ENCODE results near the gene ODC1.
"Not testable (repeated sequence)": the region's sequence is repeated elsewhere in the genome, so short reads cannot be mapped to it uniquely, and the experiment has no call there.

Gene ODC1

GRCh38 chr2:10452312-10452711 lies 4.2 kb upstream of the ODC1 start:
- DNase-seq: peak; percentile 49

DNA sequence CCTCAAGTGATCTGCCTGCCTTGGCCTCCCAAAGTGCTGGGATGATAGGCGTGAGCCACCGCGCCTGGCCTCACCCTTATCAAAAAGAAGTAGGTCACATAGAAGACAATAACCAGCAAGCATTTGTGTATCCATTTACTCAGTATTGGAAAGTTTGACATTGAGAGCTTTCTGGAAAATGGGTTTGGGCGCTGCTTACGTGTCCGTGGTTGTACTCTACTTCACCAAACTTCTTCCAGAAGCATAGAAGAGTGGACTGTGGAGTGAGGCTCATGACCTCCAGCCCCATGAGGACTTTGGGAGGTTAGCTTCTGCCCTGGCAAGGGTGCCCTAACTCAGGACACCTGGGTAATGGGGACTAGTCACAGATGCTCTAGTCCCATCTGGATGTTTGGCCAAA lies 3.7 kb upstream of the ODC1 start:
- no peak for DNase-seq

DNA sequence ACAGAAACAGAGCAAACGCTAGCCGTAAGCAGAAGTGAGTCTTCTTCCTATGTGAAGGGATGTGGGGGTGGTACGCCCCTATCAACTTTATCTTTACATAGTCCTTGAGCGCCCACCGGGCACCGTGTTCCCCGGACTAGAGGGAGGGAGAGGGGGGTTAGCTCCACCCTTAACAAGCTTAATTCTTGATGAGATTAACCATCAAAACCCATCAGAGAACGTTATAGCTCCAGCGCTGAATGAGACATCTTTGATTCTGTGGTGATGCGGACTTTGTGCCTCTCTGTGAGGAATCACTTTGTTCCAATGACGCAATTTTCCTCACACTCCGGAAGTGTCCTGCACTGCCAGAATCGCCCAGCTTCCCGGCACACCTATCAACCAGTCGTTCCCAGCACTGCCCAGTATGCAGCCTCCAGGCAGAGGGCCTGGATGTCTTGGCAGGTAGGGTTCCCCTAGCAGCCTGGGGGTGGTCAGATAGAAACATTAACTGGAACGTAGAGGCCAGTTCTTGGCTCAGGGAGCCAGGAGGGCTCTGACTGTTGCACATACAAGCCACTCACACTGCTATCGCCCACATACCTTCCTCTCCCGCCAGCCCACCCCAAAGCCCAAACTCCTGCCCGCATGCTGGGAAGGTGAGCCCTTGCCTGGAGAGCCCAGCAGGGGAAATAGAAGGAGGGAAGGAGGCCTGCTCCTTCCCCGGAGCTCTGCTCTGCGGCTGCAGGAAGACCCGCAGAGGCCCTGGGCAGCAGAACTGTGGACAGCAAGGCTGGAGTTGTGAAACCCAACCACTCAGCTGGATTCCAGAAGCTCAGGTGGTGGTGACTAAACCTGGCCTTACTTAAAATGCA lies 1.9 kb upstream of the ODC1 start:
- no peak for DNase-seq

DNA sequence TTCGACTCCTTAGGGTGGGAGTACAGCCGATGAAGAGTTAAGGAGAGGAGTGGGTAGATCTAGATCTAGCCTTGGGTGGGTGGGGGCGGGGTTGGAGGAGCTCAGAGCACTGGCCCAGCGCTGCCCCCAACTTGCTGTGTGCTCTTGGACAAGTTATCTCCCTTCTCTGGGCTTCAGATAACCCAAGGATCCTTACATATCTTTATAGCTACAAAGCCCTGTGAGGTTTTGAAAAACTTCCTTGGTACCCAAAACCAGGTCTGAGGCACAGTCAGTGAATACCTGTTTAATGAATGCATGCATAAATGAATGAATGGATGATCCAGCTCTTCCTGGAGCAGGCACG lies 1.3 kb upstream of the ODC1 start:
- DNase-seq: no peak

- DNase-seq: peak; percentile 97
These were observed 704 bp upstream of the ODC1 start for GRCh38 chr2:10448576-10449485.

GRCh38 chr2:10447300-10447894 lies 730 bp downstream of the ODC1 start:
- peak; percentile 61 for DNase-seq

GRCh38 chr2:10446631-10447030 lies 1.5 kb downstream of the ODC1 start:
- DNase-seq: no peak

GRCh38 chr2:10444463-10444862 lies 3.7 kb downstream of the ODC1 start:
- DNase-seq: no peak

DNA sequence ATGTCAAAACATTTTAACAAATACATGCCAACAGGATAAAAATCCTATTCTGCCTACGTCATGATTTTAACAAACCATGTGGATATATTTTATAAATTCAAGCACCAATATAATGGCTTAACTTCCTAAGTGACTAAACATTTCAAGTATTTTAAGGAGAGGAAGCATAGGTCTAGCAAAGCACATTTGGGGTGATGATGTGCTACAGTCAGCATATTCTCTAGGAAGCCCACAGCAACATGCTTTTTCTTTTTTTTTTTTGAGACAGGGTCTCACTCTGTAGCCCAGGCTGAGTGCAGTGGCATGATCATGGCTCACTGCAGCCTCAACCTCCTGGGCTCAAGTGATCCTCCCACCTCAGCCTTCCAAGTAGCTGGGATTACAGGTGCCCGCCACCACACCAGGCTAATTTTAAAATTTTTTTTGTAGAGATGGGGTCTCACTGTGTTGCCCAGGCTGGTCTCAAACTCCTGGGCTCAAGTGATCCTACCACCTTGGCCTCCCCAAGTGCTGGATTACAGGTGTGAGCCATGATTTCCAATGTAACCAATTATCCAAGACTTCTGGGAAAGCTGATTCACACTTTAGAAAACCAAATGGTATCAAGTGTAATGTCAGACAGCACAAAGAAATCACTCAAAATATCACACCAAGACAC lies 5.5 kb downstream of the ODC1 start:
- DNase-seq: not testable (repeated sequence)

DNA sequence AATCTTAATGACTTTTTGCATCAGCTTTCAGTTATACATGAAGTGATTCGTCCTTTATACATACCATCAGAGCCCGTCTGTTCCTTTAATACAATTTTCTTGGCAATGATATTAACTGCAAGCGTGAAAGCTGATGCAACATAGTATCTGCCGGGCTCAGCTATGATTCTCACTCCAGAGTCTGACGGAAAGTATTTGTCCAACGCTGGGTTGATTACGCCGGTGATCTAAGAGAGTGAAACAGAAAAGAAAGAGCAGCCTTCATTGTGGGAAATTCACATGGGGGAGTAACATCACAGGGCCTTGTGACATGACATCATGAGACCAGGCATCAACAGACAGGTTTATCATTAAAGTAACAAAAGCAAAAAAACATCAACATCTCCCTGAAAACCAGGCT lies 6.2 kb downstream of the ODC1 start:
- DNase-seq: no peak

DNA sequence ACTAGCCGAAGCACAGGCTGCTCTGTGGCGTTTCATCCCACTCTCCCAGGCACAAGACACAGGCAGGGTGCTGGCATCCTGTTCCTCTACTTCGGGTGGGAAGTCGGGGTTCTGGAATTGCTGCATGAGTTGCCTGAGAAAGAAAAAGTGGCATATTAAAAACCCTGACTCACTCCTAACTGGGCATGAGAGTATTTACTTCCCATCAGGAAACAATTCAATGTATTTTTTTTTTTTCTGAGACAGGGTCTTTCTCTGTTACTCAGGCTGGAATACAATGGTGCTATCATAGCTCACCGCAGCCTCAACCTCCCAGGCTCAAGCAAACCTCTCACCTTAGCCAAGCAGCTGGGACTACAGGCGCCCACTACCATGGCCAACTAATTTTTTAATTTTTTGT lies 7.4 kb downstream of the ODC1 start:
- no peak for DNase-seq

GRCh38 chr2:10439971-10440370 lies 8.2 kb downstream of the ODC1 start:
- DNase-seq: no peak

DNA sequence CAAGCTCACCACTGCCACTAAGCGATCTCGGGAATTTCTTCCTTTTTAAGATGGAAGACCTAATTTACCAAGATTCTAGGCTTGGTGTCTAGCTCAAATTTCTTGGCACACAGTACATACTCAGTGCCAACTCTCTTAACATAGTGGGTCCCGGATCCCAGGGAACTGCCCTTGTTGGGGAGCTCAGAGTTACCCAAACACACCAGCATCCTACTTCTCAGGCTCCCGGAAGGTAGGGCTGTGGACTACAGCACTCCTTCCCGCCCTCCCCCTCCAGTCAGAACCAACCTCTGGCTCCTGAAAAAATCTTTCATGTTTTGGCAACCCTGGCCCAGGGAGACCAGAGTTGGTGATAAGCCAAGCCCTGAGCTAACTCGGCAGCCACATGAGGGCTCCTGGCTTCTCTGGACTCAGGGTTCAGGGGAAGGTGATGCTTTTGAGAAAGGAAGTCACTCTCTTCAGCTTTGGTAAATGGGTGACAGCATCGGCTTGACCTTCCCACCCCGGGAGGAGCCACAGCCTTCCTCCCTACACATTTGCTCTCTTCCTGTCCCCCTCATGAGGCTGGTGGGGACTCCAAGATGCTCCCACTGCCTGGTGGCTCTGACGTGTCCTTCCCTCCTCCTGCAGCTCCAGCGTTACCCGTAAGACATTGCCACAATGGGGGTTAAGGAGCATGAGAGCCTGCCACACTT lies 8.8 kb downstream of the ODC1 start:
- DNase-seq: no peak

DNA sequence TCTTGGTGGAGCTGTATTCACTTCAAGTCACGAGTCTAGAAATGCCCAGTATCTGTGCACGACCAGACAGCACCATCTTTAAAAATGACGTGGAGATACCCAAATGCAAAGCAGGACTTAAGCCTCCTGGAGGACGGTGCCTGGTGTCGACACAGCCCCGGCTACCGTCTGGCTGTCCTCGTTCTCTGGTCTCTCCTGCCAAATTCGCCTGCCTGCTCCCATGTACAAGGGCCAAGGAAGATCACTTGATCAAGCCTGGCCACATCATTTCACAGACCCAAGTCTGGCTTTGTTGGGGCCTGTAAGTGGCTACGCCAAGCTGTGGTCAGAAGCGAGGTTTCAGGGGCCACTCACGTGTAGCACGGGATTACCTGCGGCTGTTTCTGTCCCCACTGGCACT lies 9.4 kb downstream of the ODC1 start:
- DNase-seq: no peak

GRCh38 chr2:10437806-10438205 lies 10.3 kb downstream of the ODC1 start:
- no peak for DNase-seq

DNA sequence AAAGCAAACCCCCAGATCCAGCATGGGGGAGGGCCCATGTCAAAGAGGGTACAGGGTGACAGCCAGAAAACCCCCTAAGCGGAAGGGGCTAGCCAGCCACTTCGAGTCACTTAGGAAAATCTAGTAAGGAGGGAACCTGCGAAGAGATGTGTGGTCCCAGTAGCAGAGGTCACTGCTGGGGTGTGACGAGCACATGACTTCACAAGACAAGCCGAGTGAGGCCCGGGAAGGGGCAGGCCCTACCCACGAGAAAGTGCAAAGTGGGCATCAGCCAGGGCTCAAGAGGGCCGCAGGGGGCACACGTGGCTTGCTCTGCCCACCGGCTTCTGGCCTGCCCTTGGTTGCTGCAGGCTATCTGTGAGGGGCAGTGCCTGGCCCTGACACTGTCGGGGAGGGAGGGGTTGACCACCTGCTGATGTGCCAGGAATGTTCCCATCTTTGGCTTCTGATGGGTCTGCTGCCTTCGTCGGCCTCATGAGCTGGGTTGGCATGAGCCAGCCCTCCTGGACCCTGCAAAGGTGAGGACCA lies 11.5 kb downstream of the ODC1 start:
- no peak for DNase-seq

GRCh38 chr2:10435820-10436204 lies 12.3 kb downstream of the ODC1 start:
- no peak for DNase-seq

GRCh38 chr2:10434886-10435819 lies 13.0 kb downstream of the ODC1 start:
- DNase-seq: peak; percentile 72

DNA sequence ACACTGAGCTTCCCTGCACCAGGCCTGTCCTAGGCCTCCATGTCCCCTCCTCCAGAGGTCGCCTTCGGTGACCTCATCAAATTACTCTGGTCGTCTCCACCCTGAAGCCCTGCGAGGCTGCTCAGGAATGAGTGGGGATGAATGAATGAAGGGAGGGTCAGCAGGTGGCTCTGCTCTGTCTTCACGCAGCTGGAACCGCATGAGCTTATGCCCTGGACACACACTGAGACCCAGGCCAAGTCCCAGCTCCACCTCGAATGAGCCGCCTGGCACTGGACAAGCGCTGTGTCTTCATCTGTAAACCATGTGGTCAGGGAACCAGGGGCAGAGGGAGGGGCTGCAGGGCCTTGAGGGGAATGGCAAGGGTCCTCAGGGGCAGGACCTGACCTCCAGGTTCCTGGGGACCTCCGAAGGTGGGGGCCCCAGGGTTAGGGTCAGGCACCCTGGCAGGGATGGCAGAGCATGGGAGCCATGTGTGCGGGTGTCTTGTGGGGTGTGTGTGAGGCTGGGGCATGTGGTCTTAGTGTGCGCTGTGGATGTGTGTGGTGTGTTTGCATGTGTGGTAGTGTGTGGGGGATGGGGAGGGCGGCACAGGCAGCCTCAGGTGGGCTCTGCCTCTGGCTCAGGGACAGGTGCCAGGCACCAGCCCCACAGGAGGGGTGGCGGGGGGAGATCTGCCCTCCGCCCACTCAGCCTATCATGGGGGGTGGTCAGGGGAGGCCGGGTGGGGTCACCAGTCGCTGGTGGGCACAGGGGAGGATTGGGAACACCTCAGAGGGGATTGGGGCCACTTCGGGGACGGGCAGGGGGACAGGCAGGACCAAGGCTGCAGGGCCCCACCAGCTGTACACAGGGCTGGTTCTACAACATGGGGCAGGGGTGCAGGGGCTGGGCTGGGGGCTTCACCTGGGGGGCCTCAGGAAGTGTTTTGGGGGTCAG lies 13.9 kb downstream of the ODC1 start:
- DNase-seq: no peak

All from NCI-H146 (cell line).